Jurkat, Clone E6-1 (cell line): ENCODE results near the gene CCDC54. TPM values are rescaled to one million over a fixed set of nuclear protein-coding genes. Genes with fewer than 3 reads are reported as not detected.
"Not testable (repeated sequence)": the region's sequence is repeated elsewhere in the genome, so short reads cannot be mapped to it uniquely, and the experiment has no call there.

Experiments
- DNase-seq: peaks from one replicate; pipeline ENCODE4 v3.0.0-alpha.2; 2011; ENCODE audit warnings: low read depth, low spot score
- H3K4me3 ChIP-seq: 2 replicates; pipeline ENCODE4 v1.5.1; 2011; ENCODE audit warnings: mild to moderate bottlenecking, low read length, control low read depth, moderate library complexity
- polyA plus RNA-seq: library from polyadenylated mRNA; unstranded; fragments of >200 nt; gene quantifications from one replicate; pipeline ENCODE4 v1.2.1, GENCODE V29; 2012; ENCODE audit warnings: missing spikeins; ENCODE audit not compliant: insufficient read length, insufficient read depth

CCDC54 gene
- not detected for polyA plus RNA-seq

GRCh38 chr3:107377151-107377550 is at the start of gene CCDC54:
Gene CCDC54 (plus strand): TSS chr3:107377439. CDS start chr3:107377588, 149 bp downstream.
- H3K4me3 ChIP-seq, result no peak within 1 kb of the TSS
- DNase-seq, result no peak

- DNase-seq, result no peak
- H3K4me3 ChIP-seq, result no peak overlapping the region
Measured at GRCh38 chr3:107328069-107328468, 49.2 kb upstream of the CCDC54 start.

- DNase-seq, result no peak
- no peak overlapping the region for H3K4me3 ChIP-seq
Measured at GRCh38 chr3:107329088-107329487, 48.2 kb upstream of the CCDC54 start.

- not testable (repeated sequence) for DNase-seq
Measured at GRCh38 chr3:107339690-107340089, 37.5 kb upstream of the CCDC54 start.

GRCh38 chr3:107344722-107345121 is 32.5 kb upstream of the CCDC54 start:
- DNase-seq, result no peak
- no peak overlapping the region for H3K4me3 ChIP-seq

More at GRCh38 chr3:107339690-107340089, 37.5 kb upstream of the CCDC54 start:
- not testable (repeated sequence) for H3K4me3 ChIP-seq

GRCh38 chr3:107345822-107346405 is 31.3 kb upstream of the CCDC54 start:
- H3K4me3 ChIP-seq, result no peak overlapping the region
- no peak for DNase-seq

- H3K4me3 ChIP-seq, result no peak overlapping the region
- DNase-seq, result no peak
Measured at GRCh38 chr3:107346564-107346963, 30.7 kb upstream of the CCDC54 start.

- no peak overlapping the region for H3K4me3 ChIP-seq
- DNase-seq, result no peak
Measured at GRCh38 chr3:107347751-107348150, 29.5 kb upstream of the CCDC54 start.

GRCh38 chr3:107356706-107357105 is 20.5 kb upstream of the CCDC54 start:
- no peak for DNase-seq

GRCh38 chr3:107361633-107362032 is 15.6 kb upstream of the CCDC54 start:
- no peak overlapping the region for H3K4me3 ChIP-seq
- no peak for DNase-seq

More at GRCh38 chr3:107356706-107357105, 20.5 kb upstream of the CCDC54 start:
- H3K4me3 ChIP-seq, result no peak overlapping the region

- no peak overlapping the region for H3K4me3 ChIP-seq
- DNase-seq, result no peak
Measured at GRCh38 chr3:107365051-107365450, 12.2 kb upstream of the CCDC54 start.

GRCh38 chr3:107366766-107367165 is 10.5 kb upstream of the CCDC54 start:
- no peak overlapping the region for H3K4me3 ChIP-seq
- DNase-seq, result no peak

- DNase-seq, result no peak
- H3K4me3 ChIP-seq, result no peak overlapping the region
Measured at GRCh38 chr3:107367353-107367752, 9.9 kb upstream of the CCDC54 start.

GRCh38 chr3:107368654-107369398 is 8.4 kb upstream of the CCDC54 start:
- DNase-seq, result no peak
- no peak overlapping the region for H3K4me3 ChIP-seq

- DNase-seq, result no peak
Measured at GRCh38 chr3:107369791-107370190, 7.4 kb upstream of the CCDC54 start.

GRCh38 chr3:107370907-107371306 is 6.3 kb upstream of the CCDC54 start:
- no peak overlapping the region for H3K4me3 ChIP-seq

More at GRCh38 chr3:107369791-107370190, 7.4 kb upstream of the CCDC54 start:
- no peak overlapping the region for H3K4me3 ChIP-seq

GRCh38 chr3:107372506-107372905 is 4.7 kb upstream of the CCDC54 start:
- H3K4me3 ChIP-seq, result no peak overlapping the region
- DNase-seq, result no peak

More at GRCh38 chr3:107370907-107371306, 6.3 kb upstream of the CCDC54 start:
- DNase-seq, result no peak

- DNase-seq, result no peak
- H3K4me3 ChIP-seq, result no peak overlapping the region
Measured at GRCh38 chr3:107373896-107374295, 3.3 kb upstream of the CCDC54 start.

- no peak for DNase-seq
Measured at GRCh38 chr3:107375682-107376081, 1.6 kb upstream of the CCDC54 start.

GRCh38 chr3:107382631-107383030 is 5.4 kb downstream of the CCDC54 start:
- no peak overlapping the region for H3K4me3 ChIP-seq
- no peak for DNase-seq

More at GRCh38 chr3:107375682-107376081, 1.6 kb upstream of the CCDC54 start:
- no peak overlapping the region for H3K4me3 ChIP-seq
